ENCODE measurements around the gene PARD3B.
A peak's percentile ranks its signal among the peaks of the same experiment; 100 is the strongest.

PARD3B gene

GRCh38 chr2:204850581-204850980, 305.3 kb downstream of the PARD3B start:
- no peak for DNase-seq

GRCh38 chr2:204853905-204854304, 308.6 kb downstream of the PARD3B start:
- DNase-seq, result no peak

GRCh38 chr2:204860274-204860673, 315.0 kb downstream of the PARD3B start:
- no peak for DNase-seq

GRCh38 chr2:204862809-204863208, 317.5 kb downstream of the PARD3B start:
- DNase-seq, result no peak

GRCh38 chr2:204863336-204863735, 318.1 kb downstream of the PARD3B start:
- DNase-seq, result no peak

- DNase-seq, result no peak
Measured at GRCh38 chr2:204869132-204869823, 324.0 kb downstream of the PARD3B start.

- DNase-seq, result no peak
Measured at GRCh38 chr2:204870053-204870452, 324.8 kb downstream of the PARD3B start.

GRCh38 chr2:204871231-204871953, 326.1 kb downstream of the PARD3B start:
- DNase-seq, result no peak

GRCh38 chr2:204876311-204876710, 331.0 kb downstream of the PARD3B start:
- no peak for DNase-seq

- no peak for DNase-seq
Measured at GRCh38 chr2:204877691-204878090, 332.4 kb downstream of the PARD3B start.

- no peak for DNase-seq
Measured at GRCh38 chr2:204880928-204881327, 335.7 kb downstream of the PARD3B start.

GRCh38 chr2:204881655-204882054, 336.4 kb downstream of the PARD3B start:
- peak in 1 of 2 experiments; percentile 12 for DNase-seq

- DNase-seq, result no peak
Measured at GRCh38 chr2:204885747-204886146, 340.5 kb downstream of the PARD3B start.

- DNase-seq, result no peak
Measured at GRCh38 chr2:204886713-204887112, 341.4 kb downstream of the PARD3B start.

GRCh38 chr2:204888222-204888621, 342.9 kb downstream of the PARD3B start:
- no peak for DNase-seq

- DNase-seq, result no peak
Measured at GRCh38 chr2:204890680-204891079, 345.4 kb downstream of the PARD3B start.

- DNase-seq, result no peak
Measured at GRCh38 chr2:204891739-204892138, 346.5 kb downstream of the PARD3B start.

GRCh38 chr2:204892506-204893255, 347.4 kb downstream of the PARD3B start:
- DNase-seq, result no peak

GRCh38 chr2:204896146-204896545, 350.9 kb downstream of the PARD3B start:
- DNase-seq, result no peak

GRCh38 chr2:204897561-204897960, 352.3 kb downstream of the PARD3B start:
- no peak for DNase-seq

GRCh38 chr2:204898928-204899640, 353.8 kb downstream of the PARD3B start:
- no peak for DNase-seq

GRCh38 chr2:204899983-204900382, 354.7 kb downstream of the PARD3B start:
- no peak for DNase-seq

- no peak for DNase-seq
Measured at GRCh38 chr2:204900487-204900886, 355.2 kb downstream of the PARD3B start.
